Spinal cord (tissue), 10 donors: ENCODE measurements around the gene ARHGAP22. TPM values are rescaled to one million over a fixed set of nuclear protein-coding genes. Genes with fewer than 3 reads are reported as not detected.
A peak's percentile ranks its signal among the peaks of the same experiment; 100 is the strongest.

Source experiments
- DNase-seq, 6 donors: peaks; one replicate each; pipeline versions ENCODE4 v3.0.0 to v3.0.0-alpha.2; 2013 to 2015; ENCODE audit warnings: low spot score in 6 of 6, low read depth in 4 of 6
- H3K27ac ChIP-seq: one replicate; pipeline ENCODE4 v1.5.1; 2013; ENCODE audit warnings: low read depth, low read length, control low read depth
- H3K27me3 ChIP-seq: one replicate; pipeline ENCODE4 v1.6.1; 2013; ENCODE audit warnings: low read length; ENCODE audit not compliant: control insufficient read depth, insufficient read depth
- H3K36me3 ChIP-seq: one replicate; pipeline ENCODE4 v1.6.1; 2013; ENCODE audit warnings: low read length; ENCODE audit not compliant: control insufficient read depth, insufficient read depth
- H3K4me1 ChIP-seq: one replicate; pipeline ENCODE4 v1.6.1; 2013; ENCODE audit warnings: low read length; ENCODE audit not compliant: control insufficient read depth, insufficient read depth
- H3K4me3 ChIP-seq: one replicate; pipeline ENCODE4 v1.5.1; 2013; ENCODE audit warnings: low read depth, low read length, control low read depth
- H3K9me3 ChIP-seq: one replicate; pipeline ENCODE4 v1.6.1; 2013; ENCODE audit warnings: low read length; ENCODE audit not compliant: control insufficient read depth, insufficient read depth
- WGBS: methylation state at CpG from one replicate; pipeline ENCODE4 v1.1.5; 2013; ENCODE audit warnings: missing lambda C conversion rate; ENCODE audit not compliant: insufficient coverage; 5-methylcytosine and 5-hydroxymethylcytosine counted together
- polyA plus RNA-seq, 2 donors: library from polyadenylated mRNA; unstranded; fragments of 120-200 nt; gene quantifications; one replicate each; pipeline ENCODE4 v1.2.1, GENCODE V29; 2013; ENCODE audit not compliant: insufficient read length in 2 of 2
- total RNA-seq, 2 donors: library from RNA; depleted of rRNA in 1 of 2; stranded (reverse); fragments of 120-200 nt in 1 of 2; fragments of >200 nt in 1 of 2; gene quantifications; one replicate each; pipeline versions ENCODE4 v1.2.3 to v1.2.4, GENCODE V29; 2013 to 2014
- donor health status: healthy.

ARHGAP22 gene
- total and polyA plus RNA-seq, 4 donors = 6.2 to 13.2 (median 11.9) TPM

DNA sequence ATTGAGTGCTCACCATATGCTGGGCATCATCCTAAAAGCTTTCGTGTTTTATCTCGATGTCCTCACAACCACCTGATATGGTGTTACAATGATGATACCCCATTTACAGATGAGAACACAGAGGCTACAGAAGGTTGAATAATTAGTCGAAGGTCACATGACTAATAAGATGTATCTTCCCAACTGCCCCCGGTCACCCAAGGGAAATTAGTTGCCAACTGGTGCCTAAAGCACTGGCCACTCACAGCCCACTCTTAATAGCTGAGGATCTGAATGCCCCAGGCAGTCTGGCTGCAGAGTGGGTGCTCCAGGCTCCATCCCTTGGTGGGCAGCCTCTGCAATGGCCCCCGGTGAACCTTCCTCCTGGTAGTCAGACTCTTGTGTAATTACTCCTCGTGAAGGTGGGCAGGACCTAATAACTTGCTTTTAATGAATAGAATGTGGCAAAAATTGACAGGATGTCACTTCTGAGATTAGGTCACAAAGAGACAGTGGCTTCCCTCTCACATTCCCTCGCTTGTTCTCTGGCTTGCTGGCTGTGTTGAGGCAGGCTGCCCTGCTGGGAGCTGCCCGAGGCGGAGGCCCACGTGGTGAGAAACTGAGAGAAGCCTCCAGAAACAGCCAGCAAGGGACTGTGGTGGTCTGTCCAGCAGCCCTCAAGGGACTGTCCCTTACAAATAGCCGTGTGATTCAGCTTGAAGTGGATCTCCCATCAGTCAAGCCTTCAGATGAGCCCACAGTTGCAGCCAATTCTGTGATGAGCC, 109.4 kb downstream of the ARHGAP22 start:
- no peak for DNase-seq
- no peaks in the 10 kb centered on the region for H3K36me3 ChIP-seq
- no peaks in the 10 kb centered on the region for H3K9me3 ChIP-seq
- H3K27me3 ChIP-seq = no peaks in the 10 kb centered on the region
- 75% methylated on average over 8 of the region's 11 CpGs for WGBS
- no peak overlapping the region for H3K4me3 ChIP-seq
- peaks cover 6% of the 10 kb centered on the region for H3K4me1 ChIP-seq
- H3K27ac ChIP-seq = no peak overlapping the region

DNA sequence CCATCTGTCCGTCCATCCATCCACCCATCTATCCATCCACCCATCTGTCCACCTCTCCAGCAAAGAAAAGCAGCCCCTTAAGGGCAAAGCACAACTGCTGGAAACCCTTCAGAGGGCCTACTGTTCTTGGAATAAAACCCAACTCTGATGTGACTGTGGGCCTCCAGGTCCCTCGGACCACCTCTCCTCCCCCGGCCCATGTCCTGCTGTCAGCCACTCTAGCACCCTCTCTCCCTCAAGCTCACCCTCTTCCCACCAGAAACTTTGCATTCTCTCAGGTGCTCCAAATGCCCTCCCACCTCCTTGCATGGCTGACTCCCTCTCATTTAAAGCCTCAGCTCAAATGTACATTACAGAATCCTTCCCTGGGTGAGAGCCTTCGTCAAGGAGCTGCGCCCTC, 110.3 kb downstream of the ARHGAP22 start:
- Histone ChIP-seq H3K27me3 (no peaks in the 10 kb centered on the region), H3K27ac (no peak overlapping the region), H3K4me3 (no peak overlapping the region), H3K4me1 (peaks cover 6% of the 10 kb centered on the region), H3K9me3 (no peaks in the 10 kb centered on the region), H3K36me3 (no peaks in the 10 kb centered on the region)
- 66% methylated on average over 3 of the region's 5 CpGs for WGBS
- DNase-seq = no peak

DNA sequence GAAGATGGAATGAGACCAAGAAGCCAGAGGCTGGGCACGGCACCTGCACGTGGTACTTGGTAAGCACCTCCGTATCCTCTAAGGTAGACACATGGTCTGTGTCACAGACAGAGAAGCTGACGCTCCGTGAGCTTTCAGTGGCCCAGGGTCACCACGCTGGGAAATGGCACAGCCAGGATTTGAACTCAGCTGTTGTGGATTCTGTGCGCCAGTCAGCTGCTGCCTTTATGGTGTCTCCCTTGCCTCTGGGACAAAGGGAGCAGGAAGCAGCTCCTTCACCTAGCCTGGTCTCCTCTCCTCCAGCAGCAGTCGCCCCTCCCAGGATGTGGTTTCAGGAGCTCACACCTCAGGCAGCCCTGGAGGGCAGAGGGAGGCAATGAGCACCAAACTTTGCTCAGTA, 110.8 kb downstream of the ARHGAP22 start:
- H3K9me3 ChIP-seq = no peaks in the 10 kb centered on the region
- H3K27ac ChIP-seq = no peak overlapping the region
- H3K4me3 ChIP-seq = no peak overlapping the region
- no peaks in the 10 kb centered on the region for H3K36me3 ChIP-seq
- peaks cover 6% of the 10 kb centered on the region for H3K4me1 ChIP-seq
- no peaks in the 10 kb centered on the region for H3K27me3 ChIP-seq
- no peak for DNase-seq
- 86% methylated on average over 8 of the region's 8 CpGs for WGBS

DNA sequence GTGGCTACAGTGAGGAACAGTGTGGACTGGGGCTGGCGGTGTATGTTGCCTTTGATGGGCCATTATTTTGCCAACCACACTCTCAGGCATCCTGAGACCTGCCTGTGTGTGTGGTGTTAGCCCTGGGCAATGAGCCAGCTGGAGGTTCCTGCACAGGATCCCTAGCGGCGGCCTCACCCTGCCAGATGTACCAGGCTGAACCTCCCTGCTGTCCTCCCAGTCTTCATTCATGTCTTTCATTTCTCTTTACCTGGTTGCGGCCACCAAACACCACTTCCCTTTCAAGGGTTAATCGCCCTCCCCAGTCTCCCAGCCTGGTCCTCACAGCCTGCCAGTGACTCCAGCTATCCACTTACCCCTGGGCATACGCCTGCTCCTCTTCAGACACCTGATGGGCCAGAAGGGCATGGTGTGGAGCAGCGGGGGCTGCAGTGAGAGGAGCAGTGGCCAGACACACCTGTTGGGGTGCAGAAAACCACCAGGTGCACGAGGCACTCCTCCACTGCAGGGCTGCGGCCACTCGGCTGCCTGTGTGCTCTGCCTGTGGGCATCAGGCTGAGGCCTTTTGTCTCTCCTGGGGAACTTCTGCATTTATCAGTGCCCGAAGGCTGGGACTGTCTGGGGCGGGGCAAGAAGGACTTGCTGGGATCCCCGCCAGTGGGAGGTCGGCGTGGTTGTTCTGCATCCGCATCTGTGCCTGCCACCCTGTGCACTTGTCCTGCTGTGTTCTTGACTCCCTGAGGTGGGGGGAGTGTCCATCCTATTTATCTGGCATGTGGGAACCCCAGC, 111.6 kb downstream of the ARHGAP22 start:
- DNase-seq = no peak
- H3K36me3 ChIP-seq = no peaks in the 10 kb centered on the region

DNA sequence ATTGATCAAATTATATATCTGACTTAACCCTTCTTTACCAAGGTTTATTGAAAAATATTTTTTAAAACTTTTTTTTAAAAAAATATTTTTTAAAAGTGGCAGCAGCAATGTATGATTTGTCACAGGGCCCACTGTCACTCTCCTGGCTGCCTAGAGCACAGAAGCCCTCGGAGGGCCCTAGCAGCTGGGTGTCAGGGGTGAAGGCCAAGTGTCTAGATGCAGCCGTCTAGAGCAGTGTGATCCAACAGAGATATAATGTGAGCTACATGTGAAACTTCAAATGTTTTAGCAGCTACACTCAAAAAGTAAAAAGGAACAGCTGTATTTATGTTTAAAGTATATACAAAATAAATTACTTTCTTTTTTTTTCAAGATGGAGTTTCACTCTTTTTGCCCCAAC, 112.7 kb downstream of the ARHGAP22 start:
- WGBS = 70% methylated on average over 1 of the region's 2 CpGs
- Histone ChIP-seq H3K36me3 (no peaks in the 10 kb centered on the region), H3K4me1 (peaks cover 6% of the 10 kb centered on the region), H3K27me3 (no peaks in the 10 kb centered on the region), H3K9me3 (no peaks in the 10 kb centered on the region), H3K27ac (no peak overlapping the region), H3K4me3 (no peak overlapping the region)
- DNase-seq = no peak

More for the DNA sequence above, 111.6 kb downstream of the ARHGAP22 start:
- no peaks in the 10 kb centered on the region for H3K27me3 ChIP-seq
- 86% methylated on average over 16 of the region's 16 CpGs for WGBS
- H3K4me1 ChIP-seq = peaks cover 6% of the 10 kb centered on the region
- no peak overlapping the region for H3K27ac ChIP-seq
- no peak overlapping the region for H3K4me3 ChIP-seq
- H3K9me3 ChIP-seq = no peaks in the 10 kb centered on the region

DNA sequence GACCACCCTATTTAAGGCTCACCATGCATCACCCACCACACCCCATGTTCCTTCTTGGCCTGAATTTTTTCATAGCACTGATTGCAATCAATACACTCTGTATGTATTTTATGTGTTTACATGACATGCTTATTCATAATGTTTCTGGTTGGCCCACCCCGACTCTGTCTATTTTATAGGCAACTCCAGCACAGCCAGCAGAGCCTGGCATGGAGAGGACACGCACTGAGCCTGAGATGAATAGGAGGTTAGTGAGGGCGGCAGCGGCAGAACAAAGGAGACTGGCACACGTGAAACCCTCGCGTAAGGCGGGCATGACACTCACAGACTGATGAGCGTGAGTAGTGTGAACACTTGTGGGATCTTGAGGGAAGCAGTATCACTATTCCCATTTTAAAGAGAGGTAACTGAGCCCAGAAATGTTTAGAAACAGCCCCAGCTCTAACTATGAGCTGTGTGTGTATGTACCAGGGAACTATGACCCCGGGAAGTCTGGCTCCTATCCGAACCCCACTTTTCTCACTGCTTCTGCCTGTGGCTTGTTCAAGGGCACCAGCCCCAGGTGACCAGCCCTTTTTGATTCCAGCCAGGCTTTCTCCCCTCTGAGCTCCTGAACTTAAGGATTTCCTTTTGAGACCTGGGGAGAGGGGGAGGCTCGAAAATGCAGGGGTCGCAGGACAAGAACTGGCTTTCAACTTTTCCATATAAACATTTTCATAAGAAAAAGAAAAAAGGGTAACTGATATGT, 113.3 kb downstream of the ARHGAP22 start:
- no peaks in the 10 kb centered on the region for H3K27me3 ChIP-seq
- H3K27ac ChIP-seq = no peak overlapping the region
- no peaks in the 10 kb centered on the region for H3K36me3 ChIP-seq
- no peak for DNase-seq
- no peak overlapping the region for H3K4me3 ChIP-seq
- no peaks in the 10 kb centered on the region for H3K4me1 ChIP-seq
- WGBS = 43% methylated on average over 7 of the region's 13 CpGs
- no peaks in the 10 kb centered on the region for H3K9me3 ChIP-seq

DNA sequence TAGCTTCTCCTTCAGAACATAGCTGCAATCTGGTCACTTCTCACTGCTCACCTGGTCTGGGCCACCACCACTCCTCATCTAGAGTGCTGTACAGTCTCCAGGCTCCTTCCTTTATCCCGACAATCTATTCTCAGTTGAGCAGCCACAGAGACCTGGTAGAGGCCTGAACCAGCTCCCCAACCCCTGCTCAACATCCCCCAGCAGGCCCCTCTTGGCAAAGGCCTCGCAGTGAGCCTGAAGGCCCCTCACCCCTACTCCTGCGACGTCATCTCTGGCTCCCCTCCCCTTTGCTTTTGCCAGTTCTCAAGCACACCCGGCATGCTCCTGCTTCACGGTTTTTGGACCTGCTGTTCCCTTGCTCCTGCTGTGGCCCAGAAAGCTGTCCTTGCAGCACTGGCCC, 113.9 kb downstream of the ARHGAP22 start:
- H3K4me3 ChIP-seq = no peak overlapping the region
- no peak overlapping the region for H3K27ac ChIP-seq
- no peaks in the 10 kb centered on the region for H3K36me3 ChIP-seq
- no peaks in the 10 kb centered on the region for H3K9me3 ChIP-seq
- H3K27me3 ChIP-seq = no peaks in the 10 kb centered on the region
- peak in 1 of 6 donors; percentile 30 for DNase-seq
- 54% methylated on average over 6 of the region's 6 CpGs for WGBS
- H3K4me1 ChIP-seq = no peaks in the 10 kb centered on the region

DNA sequence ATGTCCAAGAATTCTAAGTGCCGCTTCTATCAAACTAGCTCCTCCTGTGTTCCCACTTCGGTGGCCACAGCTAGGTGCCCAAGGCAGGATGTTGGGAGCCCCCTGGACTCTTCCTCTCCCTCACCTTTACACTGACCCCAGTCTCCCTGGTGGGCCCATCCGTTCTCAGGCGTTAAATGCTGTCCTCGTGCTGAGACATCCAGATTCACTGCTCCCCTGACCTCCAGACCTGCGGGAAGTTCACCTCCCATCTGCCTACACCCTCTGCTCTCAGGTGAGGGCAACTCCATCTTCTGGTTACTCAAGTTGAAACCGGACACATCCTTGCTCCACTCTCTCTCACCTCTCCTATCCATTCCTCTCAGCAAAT, 114.3 kb downstream of the ARHGAP22 start:
- WGBS = 94% methylated on average over 7 of the region's 7 CpGs
- H3K36me3 ChIP-seq = no peaks in the 10 kb centered on the region
- no peak overlapping the region for H3K4me3 ChIP-seq
- H3K27me3 ChIP-seq = no peaks in the 10 kb centered on the region
- no peaks in the 10 kb centered on the region for H3K4me1 ChIP-seq
- no peaks in the 10 kb centered on the region for H3K9me3 ChIP-seq
- H3K27ac ChIP-seq = no peak overlapping the region
- DNase-seq = no peak

DNA sequence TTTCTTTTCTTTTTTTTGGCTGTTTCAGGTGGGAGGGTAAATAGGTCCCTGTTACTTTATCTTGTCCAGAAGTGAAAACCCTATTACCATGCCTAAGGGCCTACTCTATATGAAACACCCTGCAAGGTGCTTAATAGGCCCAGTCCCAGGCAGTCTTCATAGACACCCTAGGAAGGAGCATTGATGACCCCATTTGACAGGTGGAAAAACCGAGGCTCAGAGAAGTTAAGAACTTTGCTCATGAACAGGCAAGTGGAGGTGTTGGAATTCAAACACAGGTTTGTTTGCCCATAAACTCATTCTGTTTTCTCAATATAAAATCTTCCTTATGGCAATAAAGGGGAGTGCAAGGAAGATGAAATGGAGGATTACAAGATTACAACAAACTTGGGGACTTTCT, 115.8 kb downstream of the ARHGAP22 start:
- Histone ChIP-seq H3K36me3 (no peaks in the 10 kb centered on the region), H3K27me3 (no peaks in the 10 kb centered on the region), H3K4me3 (no peak overlapping the region), H3K27ac (no peak overlapping the region), H3K4me1 (no peaks in the 10 kb centered on the region), H3K9me3 (no peaks in the 10 kb centered on the region)
- no CpG with 5 or more reads among the region's 1 CpG for WGBS
- DNase-seq = no peak
